GM12865 (cell line): ENCODE results near the gene ZNF521.

Experiments used
- DNase-seq: peaks from one replicate; pipeline ENCODE4 v3.0.0; 2010; ENCODE audit warnings: low read depth
- H3K4me3 ChIP-seq: 2 replicates; pipeline ENCODE4 v1.5.1; 2011; ENCODE audit warnings: mild to moderate bottlenecking, low read depth, low read length, control low read depth
- TF ChIP-seq, protein P1 (sequence below): IDR thresholded peaks from 2 replicates; pipeline ENCODE4 v1.5.1; 2011; ENCODE audit warnings: low read length, control low read depth, low read depth, inconsistent platforms; ENCODE audit not compliant: insufficient read depth; ENCODE audit errors: missing control alignments

The ZNF521 gene

DNA sequence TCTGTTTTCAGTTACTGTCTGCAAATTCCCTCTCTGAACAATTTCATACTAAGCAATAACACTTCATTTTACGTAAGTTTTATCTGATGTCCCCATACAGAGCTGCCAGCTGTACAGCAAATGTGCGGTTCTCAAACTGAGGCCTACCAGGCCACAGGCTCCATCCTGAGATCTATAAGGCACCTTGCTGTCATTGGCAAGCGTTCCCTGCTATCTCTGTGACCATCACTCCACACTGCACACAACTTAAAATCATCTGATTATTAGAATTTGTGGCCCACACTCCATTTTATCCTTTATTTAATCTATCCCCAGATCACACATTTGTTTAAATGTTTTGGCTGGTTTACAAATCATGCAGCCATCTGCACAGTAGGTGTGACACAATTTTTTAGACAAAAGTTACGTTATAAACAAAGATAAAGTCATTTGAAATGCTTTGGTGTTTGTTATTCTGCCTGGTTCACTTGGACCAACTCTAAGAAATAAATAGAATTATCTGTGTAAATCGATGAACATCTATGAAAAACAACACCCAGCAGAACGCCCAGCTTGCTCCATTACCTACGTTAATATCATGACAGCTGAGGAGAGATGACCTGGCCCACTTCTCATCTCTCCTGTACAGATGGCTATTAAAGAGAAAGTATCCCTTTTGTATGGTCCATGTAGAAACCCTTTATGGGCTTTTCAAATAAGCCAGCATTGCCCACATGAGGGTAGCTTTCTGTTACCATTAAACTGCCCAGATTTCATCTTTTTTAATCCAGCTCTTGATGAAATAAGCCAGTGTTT is 162.4 kb downstream of the ZNF521 start:
- TF ChIP-seq, protein P1, sequence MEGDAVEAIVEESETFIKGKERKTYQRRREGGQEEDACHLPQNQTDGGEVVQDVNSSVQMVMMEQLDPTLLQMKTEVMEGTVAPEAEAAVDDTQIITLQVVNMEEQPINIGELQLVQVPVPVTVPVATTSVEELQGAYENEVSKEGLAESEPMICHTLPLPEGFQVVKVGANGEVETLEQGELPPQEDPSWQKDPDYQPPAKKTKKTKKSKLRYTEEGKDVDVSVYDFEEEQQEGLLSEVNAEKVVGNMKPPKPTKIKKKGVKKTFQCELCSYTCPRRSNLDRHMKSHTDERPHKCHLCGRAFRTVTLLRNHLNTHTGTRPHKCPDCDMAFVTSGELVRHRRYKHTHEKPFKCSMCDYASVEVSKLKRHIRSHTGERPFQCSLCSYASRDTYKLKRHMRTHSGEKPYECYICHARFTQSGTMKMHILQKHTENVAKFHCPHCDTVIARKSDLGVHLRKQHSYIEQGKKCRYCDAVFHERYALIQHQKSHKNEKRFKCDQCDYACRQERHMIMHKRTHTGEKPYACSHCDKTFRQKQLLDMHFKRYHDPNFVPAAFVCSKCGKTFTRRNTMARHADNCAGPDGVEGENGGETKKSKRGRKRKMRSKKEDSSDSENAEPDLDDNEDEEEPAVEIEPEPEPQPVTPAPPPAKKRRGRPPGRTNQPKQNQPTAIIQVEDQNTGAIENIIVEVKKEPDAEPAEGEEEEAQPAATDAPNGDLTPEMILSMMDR: no peak

GRCh38 chr18:25187521-25188192 is 164.3 kb downstream of the ZNF521 start:
- TF ChIP-seq, protein P1: no peak
- H3K4me3 ChIP-seq: no peak overlapping the region
- no peak for DNase-seq

More for the DNA sequence above, 162.4 kb downstream of the ZNF521 start:
- no peak overlapping the region for H3K4me3 ChIP-seq
- no peak for DNase-seq

- H3K4me3 ChIP-seq: no peak overlapping the region
- TF ChIP-seq, protein P1: no peak
- DNase-seq: no peak
Observed at GRCh38 chr18:25186871-25187270, 165.1 kb downstream of the ZNF521 start.

DNA sequence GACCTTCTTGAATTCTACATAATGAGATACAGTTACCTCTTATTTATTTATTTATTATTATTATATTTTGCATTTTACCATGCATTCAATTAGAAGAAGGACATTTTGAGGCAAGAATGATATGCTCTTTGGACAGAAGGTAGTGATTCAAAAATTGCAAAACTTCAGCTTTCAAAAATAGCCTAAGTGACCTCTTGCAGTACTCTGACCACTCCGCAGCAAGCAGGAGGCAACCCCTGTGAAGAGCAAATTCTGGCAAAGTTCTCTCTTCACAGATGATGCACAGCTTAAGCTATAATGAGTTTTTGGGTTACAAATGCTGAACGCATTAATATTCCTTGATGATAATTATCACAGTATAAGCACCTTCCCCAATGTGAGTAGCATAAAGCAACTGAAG is 170.0 kb downstream of the ZNF521 start:
- DNase-seq: no peak
- H3K4me3 ChIP-seq: no peak overlapping the region
- TF ChIP-seq, protein P1: no peak

- H3K4me3 ChIP-seq: no peak overlapping the region
- TF ChIP-seq, protein P1: no peak
- no peak for DNase-seq
Observed at GRCh38 chr18:25181581-25181980, 170.4 kb downstream of the ZNF521 start.

- no peak for DNase-seq
- TF ChIP-seq, protein P1: no peak
- no peak overlapping the region for H3K4me3 ChIP-seq
Observed at GRCh38 chr18:25180973-25181548, 170.9 kb downstream of the ZNF521 start.

DNA sequence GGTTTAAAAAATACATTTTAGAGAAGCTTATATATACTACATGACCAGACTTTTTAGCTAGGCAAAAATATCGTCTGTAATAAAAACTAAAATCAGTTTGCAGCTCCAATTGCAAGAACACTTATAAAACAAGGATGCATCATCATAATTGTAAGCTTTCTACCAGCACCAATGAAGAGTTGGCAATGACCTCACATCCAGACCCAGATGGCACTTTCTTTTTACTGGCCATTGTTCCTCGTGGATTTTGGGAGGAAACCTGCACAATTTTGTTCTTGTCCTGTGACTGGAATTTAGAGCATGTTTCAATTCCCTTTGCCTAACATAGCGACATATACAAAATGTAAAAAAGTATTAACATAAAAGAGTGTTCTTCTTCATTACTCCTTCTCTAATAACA is 174.3 kb downstream of the ZNF521 start:
- DNase-seq: no peak
- TF ChIP-seq, protein P1: no peak
- no peak overlapping the region for H3K4me3 ChIP-seq
